ENCODE measurements around the gene NANOGP8. TPM values are rescaled to one million over a fixed set of nuclear protein-coding genes. Genes with fewer than 3 reads are reported as not detected.

NANOGP8 gene
- total RNA-seq, 1 donor = under 0.01 TPM

GRCh38 chr15:35112346-35112745 is 27.3 kb upstream of the NANOGP8 start:
- no peak overlapping the region for H3K27ac ChIP-seq (ENCODE audit: low read depth, low read length)
- DNase-seq (ENCODE audit: insufficient read length, low spot score, missing footprints) = no peak
- TF ChIP-seq CTCF (IDR thresholded peaks at IDR 0.05; ENCODE audit: extremely low read depth, low read depth, low read length) = no peak
- no peak overlapping the region for H3K4me2 ChIP-seq (ENCODE audit: insufficient read depth, low read length)
- H3K27me3 ChIP-seq (ENCODE audit: insufficient read depth, low read length) = peaks cover 3% of the 10 kb centered on the region
- no peaks in the 10 kb centered on the region for H4K20me1 ChIP-seq (ENCODE audit: insufficient read depth, low read length)
- no peaks in the 10 kb centered on the region for H3K4me1 ChIP-seq (ENCODE audit: insufficient read depth, low read length)
- no peaks in the 10 kb centered on the region for H3K79me2 ChIP-seq (ENCODE audit: insufficient read depth, low read length)
- H3K9me3 ChIP-seq (ENCODE audit: low read depth, low read length) = no peaks in the 10 kb centered on the region
- no peak overlapping the region for H3K4me3 ChIP-seq (ENCODE audit: insufficient read depth, low read length)
- no peaks in the 10 kb centered on the region for H3K36me3 ChIP-seq (ENCODE audit: insufficient read depth, low read length)
- no peak overlapping the region for H2AFZ ChIP-seq (ENCODE audit: low read length)

GRCh38 chr15:35111861-35112260 is 26.8 kb upstream of the NANOGP8 start:
- H3K27ac ChIP-seq (ENCODE audit: low read depth, low read length) = no peak overlapping the region
- H3K79me2 ChIP-seq (ENCODE audit: insufficient read depth, low read length) = no peaks in the 10 kb centered on the region
- no peak overlapping the region for H2AFZ ChIP-seq (ENCODE audit: low read length)
- no peak overlapping the region for H3K4me3 ChIP-seq (ENCODE audit: insufficient read depth, low read length)
- no peaks in the 10 kb centered on the region for H4K20me1 ChIP-seq (ENCODE audit: insufficient read depth, low read length)
- peaks cover 3% of the 10 kb centered on the region for H3K27me3 ChIP-seq (ENCODE audit: insufficient read depth, low read length)
- H3K4me1 ChIP-seq (ENCODE audit: insufficient read depth, low read length) = no peaks in the 10 kb centered on the region
- no peak for TF ChIP-seq CTCF (IDR thresholded peaks at IDR 0.05; ENCODE audit: extremely low read depth, low read depth, low read length)
- no peaks in the 10 kb centered on the region for H3K36me3 ChIP-seq (ENCODE audit: insufficient read depth, low read length)
- no peaks in the 10 kb centered on the region for H3K9me3 ChIP-seq (ENCODE audit: low read depth, low read length)
- H3K4me2 ChIP-seq (ENCODE audit: insufficient read depth, low read length) = no peak overlapping the region
- DNase-seq (ENCODE audit: insufficient read length, low spot score, missing footprints) = no peak

GRCh38 chr15:35108453-35108852 is 23.4 kb upstream of the NANOGP8 start:
- DNase-seq (ENCODE audit: insufficient read length, low spot score, missing footprints) = no peak
- Histone ChIP-seq H3K27me3 (ENCODE audit: insufficient read depth, low read length) (peaks cover 3% of the 10 kb centered on the region), H3K4me1 (ENCODE audit: insufficient read depth, low read length) (no peaks in the 10 kb centered on the region)

GRCh38 chr15:35107561-35107960 is 22.5 kb upstream of the NANOGP8 start:
- H3K9me3 ChIP-seq (ENCODE audit: low read depth, low read length) = no peaks in the 10 kb centered on the region
- TF ChIP-seq CTCF (IDR thresholded peaks at IDR 0.05; ENCODE audit: extremely low read depth, low read depth, low read length) = no peak
- H3K4me3 ChIP-seq (ENCODE audit: insufficient read depth, low read length) = no peak overlapping the region
- no peaks in the 10 kb centered on the region for H3K36me3 ChIP-seq (ENCODE audit: insufficient read depth, low read length)
- no peak for DNase-seq (ENCODE audit: insufficient read length, low spot score, missing footprints)
- H3K79me2 ChIP-seq (ENCODE audit: insufficient read depth, low read length) = no peaks in the 10 kb centered on the region
- H3K4me2 ChIP-seq (ENCODE audit: insufficient read depth, low read length) = no peak overlapping the region
- H3K27me3 ChIP-seq (ENCODE audit: insufficient read depth, low read length) = no peaks in the 10 kb centered on the region
- H3K27ac ChIP-seq (ENCODE audit: low read depth, low read length) = no peak overlapping the region
- H3K4me1 ChIP-seq (ENCODE audit: insufficient read depth, low read length) = no peaks in the 10 kb centered on the region
- H2AFZ ChIP-seq (ENCODE audit: low read length) = no peak overlapping the region
- no peaks in the 10 kb centered on the region for H4K20me1 ChIP-seq (ENCODE audit: insufficient read depth, low read length)

More at GRCh38 chr15:35108453-35108852, 23.4 kb upstream of the NANOGP8 start:
- no peaks in the 10 kb centered on the region for H3K9me3 ChIP-seq (ENCODE audit: low read depth, low read length)
- no peak overlapping the region for H2AFZ ChIP-seq (ENCODE audit: low read length)
- H3K79me2 ChIP-seq (ENCODE audit: insufficient read depth, low read length) = no peaks in the 10 kb centered on the region
- no peak for TF ChIP-seq CTCF (IDR thresholded peaks at IDR 0.05; ENCODE audit: extremely low read depth, low read depth, low read length)
- no peaks in the 10 kb centered on the region for H4K20me1 ChIP-seq (ENCODE audit: insufficient read depth, low read length)
- H3K4me3 ChIP-seq (ENCODE audit: insufficient read depth, low read length) = no peak overlapping the region
- no peaks in the 10 kb centered on the region for H3K36me3 ChIP-seq (ENCODE audit: insufficient read depth, low read length)
- H3K27ac ChIP-seq (ENCODE audit: low read depth, low read length) = no peak overlapping the region
- H3K4me2 ChIP-seq (ENCODE audit: insufficient read depth, low read length) = no peak overlapping the region
